Measurements from ENCODE around the gene TTC7B. TPM values are rescaled to one million over a fixed set of nuclear protein-coding genes. Genes with fewer than 3 reads are reported as not detected.

Gene TTC7B
- total RNA-seq, 1 donor from 2014 or later = 20.6 TPM

- DNase-seq (ENCODE audit: low spot score) = no peak
- H3K27ac Mint-ChIP-seq = no peak overlapping the region
- TF ChIP-seq EZH2phosphoT487 (IDR thresholded peaks at IDR 0.05) (no peak), EZH2 (IDR thresholded peaks at IDR 0.05) (no peak), CTCF (IDR thresholded peaks at IDR 0.05) (no peak)
- H3K4me3 ChIP-seq = no peak overlapping the region
- H3K27me3 Mint-ChIP-seq (ENCODE audit: insufficient read depth, low read depth) = peaks cover 10% of the 10 kb centered on the region
- H3K36me3 ChIP-seq = no peaks in the 10 kb centered on the region
- H4K20me1 ChIP-seq (ENCODE audit: low read depth) = peaks cover 3% of the 10 kb centered on the region
- no peak overlapping the region for H2AFZ ChIP-seq (replicated peaks)
- no peaks in the 10 kb centered on the region for H3K36me3 Mint-ChIP-seq
- H3K27ac ChIP-seq = no peak overlapping the region
- no peak overlapping the region for H3K4me3 Mint-ChIP-seq
- no peaks in the 10 kb centered on the region for H3K79me2 ChIP-seq (ENCODE audit: low read depth)
- H3K4me1 Mint-ChIP-seq = peaks cover 43% of the 10 kb centered on the region
- H3K9me3 ChIP-seq (ENCODE audit: low read depth) = no peaks in the 10 kb centered on the region
- H3K9me3 Mint-ChIP-seq = no peaks in the 10 kb centered on the region
- peaks cover 4% of the 10 kb centered on the region for H3K4me1 ChIP-seq
- no peak overlapping the region for H3K4me2 ChIP-seq
- H3K9ac ChIP-seq = no peak overlapping the region
- H3F3A ChIP-seq (ENCODE audit: low read depth) = no peaks in the 10 kb centered on the region
- peaks cover 3% of the 10 kb centered on the region for H3K27me3 ChIP-seq
These were observed 6.5 kb downstream of the TTC7B start for GRCh38 chr14:90809530-90810312.

- Histone ChIP-seq H3K4me3 (no peak overlapping the region), H3K4me2 (no peak overlapping the region), H3K79me2 (ENCODE audit: low read depth) (no peaks in the 10 kb centered on the region), H3K4me1 (peaks cover 4% of the 10 kb centered on the region), H3K9ac (no peak overlapping the region), H2AFZ (replicated peaks) (no peak overlapping the region), H3K27ac (no peak overlapping the region), H3K27me3 (no peaks in the 10 kb centered on the region), H3K36me3 (no peaks in the 10 kb centered on the region), H3K9me3 (ENCODE audit: low read depth) (no peaks in the 10 kb centered on the region), H3F3A (ENCODE audit: low read depth) (no peaks in the 10 kb centered on the region), H4K20me1 (ENCODE audit: low read depth) (peaks cover 3% of the 10 kb centered on the region)
- TF ChIP-seq EZH2phosphoT487 (IDR thresholded peaks at IDR 0.05) (no peak), EZH2 (IDR thresholded peaks at IDR 0.05) (no peak), CTCF (IDR thresholded peaks at IDR 0.05) (no peak)
- no peaks in the 10 kb centered on the region for H3K9me3 Mint-ChIP-seq
- H3K4me1 Mint-ChIP-seq = peaks cover 42% of the 10 kb centered on the region
- peaks cover 10% of the 10 kb centered on the region for H3K27me3 Mint-ChIP-seq (ENCODE audit: insufficient read depth, low read depth)
- DNase-seq (ENCODE audit: low spot score) = no peak
- H3K4me3 Mint-ChIP-seq = no peak overlapping the region
- H3K36me3 Mint-ChIP-seq = no peaks in the 10 kb centered on the region
- no peak overlapping the region for H3K27ac Mint-ChIP-seq
These were observed 7.3 kb downstream of the TTC7B start for GRCh38 chr14:90808759-90809529.

GRCh38 chr14:90807060-90807459, 9.2 kb downstream of the TTC7B start:
- H3K4me1 Mint-ChIP-seq = peaks cover 39% of the 10 kb centered on the region
- Histone ChIP-seq H3K4me2 (no peak overlapping the region), H4K20me1 (ENCODE audit: low read depth) (no peaks in the 10 kb centered on the region), H3K4me3 (no peak overlapping the region), H3K4me1 (peaks cover 4% of the 10 kb centered on the region), H3K27me3 (no peaks in the 10 kb centered on the region), H2AFZ (replicated peaks) (no peak overlapping the region), H3K36me3 (no peaks in the 10 kb centered on the region), H3F3A (ENCODE audit: low read depth) (no peaks in the 10 kb centered on the region), H3K9ac (no peak overlapping the region), H3K79me2 (ENCODE audit: low read depth) (no peaks in the 10 kb centered on the region), H3K9me3 (ENCODE audit: low read depth) (no peaks in the 10 kb centered on the region), H3K27ac (no peak overlapping the region)
- TF ChIP-seq EZH2 (IDR thresholded peaks at IDR 0.05) (no peak), EZH2phosphoT487 (IDR thresholded peaks at IDR 0.05) (no peak), CTCF (IDR thresholded peaks at IDR 0.05) (no peak)
- DNase-seq (ENCODE audit: low spot score) = no peak
- H3K4me3 Mint-ChIP-seq = no peak overlapping the region
- no peaks in the 10 kb centered on the region for H3K36me3 Mint-ChIP-seq
- H3K27me3 Mint-ChIP-seq (ENCODE audit: insufficient read depth, low read depth) = peaks cover 5% of the 10 kb centered on the region
- peak overlapping the region; percentile 67 for H3K27ac Mint-ChIP-seq
- H3K9me3 Mint-ChIP-seq = no peaks in the 10 kb centered on the region

Measured in neural progenitor cell (in vitro differentiated cells).